Tibial nerve (tissue), 4 donors: ENCODE data around the gene MYO3B.

ENCODE experiments used
- EP300 ChIP-seq, 2 donors: sonication (generic); formaldehyde crosslinking; IDR thresholded peaks; one replicate each; pipeline ENCODE4 v1.6.1; 2017; ENCODE audit warnings: antibody characterized with exemption in 2 of 2, mild to moderate bottlenecking in 1 of 2
- POLR2A ChIP-seq, 2 donors: fragments of 450-650 bp; IDR thresholded peaks; one replicate each; pipeline ENCODE4 v1.6.1; 2017; ENCODE audit warnings: antibody characterized with exemption in 2 of 2, mild to moderate bottlenecking in 2 of 2, moderate library complexity in 2 of 2
- TF ChIP-seq, protein P1 (sequence below), 5 experiments: fragments of 200-600 bp in 3 of 5; fragments of 450-650 bp in 2 of 5; sonication (generic) in 3 of 5; IDR thresholded peaks; one replicate each; pipeline ENCODE4 v1.5.1; 2016 to 2019; ENCODE audit warnings: antibody characterized with exemption in 5 of 5, mild to moderate bottlenecking in 3 of 5, moderate library complexity in 2 of 5

DNA sequence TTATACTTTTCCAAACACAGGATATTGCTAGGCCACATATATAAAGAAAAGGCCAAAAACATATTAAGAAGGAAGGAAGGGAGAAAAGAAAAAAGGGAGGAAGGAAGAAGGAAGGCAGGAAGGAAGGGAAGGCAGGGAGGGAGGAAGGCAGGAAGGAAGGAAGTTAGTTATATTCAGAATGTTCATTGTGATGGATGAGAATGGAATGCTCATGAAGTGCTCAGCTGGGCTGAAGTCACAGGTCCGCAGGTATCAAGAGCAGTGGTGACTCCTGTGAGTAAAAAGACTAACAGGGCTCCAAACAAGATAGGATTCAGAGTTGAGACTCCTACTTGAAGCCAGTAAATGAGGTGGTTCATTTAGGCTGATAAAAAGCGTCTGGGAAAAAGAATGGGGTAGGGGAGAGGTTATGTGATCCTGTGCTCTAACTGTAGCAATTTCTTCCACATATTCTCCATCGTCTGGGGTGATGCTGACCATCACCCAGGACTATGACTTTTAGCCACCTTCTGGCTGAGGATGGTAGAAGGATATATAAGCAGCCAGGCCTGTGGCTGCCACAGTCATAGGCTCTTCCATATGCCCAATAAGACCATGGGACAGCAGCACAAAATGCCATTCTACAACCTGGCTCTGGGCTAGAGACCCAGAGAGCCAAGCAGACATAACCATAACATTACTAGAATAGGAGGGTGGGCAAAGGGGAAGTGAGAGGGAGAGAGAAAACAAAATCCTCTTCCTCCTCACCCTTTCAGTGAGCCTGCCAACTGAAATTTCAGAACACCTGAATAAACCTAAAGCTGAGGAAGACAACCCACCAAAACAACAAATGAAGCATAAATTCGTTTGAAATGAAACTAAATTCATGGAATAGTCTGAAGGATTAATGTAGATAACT lies 173.2 kb downstream of the MYO3B start:
- TF ChIP-seq, protein P1, sequence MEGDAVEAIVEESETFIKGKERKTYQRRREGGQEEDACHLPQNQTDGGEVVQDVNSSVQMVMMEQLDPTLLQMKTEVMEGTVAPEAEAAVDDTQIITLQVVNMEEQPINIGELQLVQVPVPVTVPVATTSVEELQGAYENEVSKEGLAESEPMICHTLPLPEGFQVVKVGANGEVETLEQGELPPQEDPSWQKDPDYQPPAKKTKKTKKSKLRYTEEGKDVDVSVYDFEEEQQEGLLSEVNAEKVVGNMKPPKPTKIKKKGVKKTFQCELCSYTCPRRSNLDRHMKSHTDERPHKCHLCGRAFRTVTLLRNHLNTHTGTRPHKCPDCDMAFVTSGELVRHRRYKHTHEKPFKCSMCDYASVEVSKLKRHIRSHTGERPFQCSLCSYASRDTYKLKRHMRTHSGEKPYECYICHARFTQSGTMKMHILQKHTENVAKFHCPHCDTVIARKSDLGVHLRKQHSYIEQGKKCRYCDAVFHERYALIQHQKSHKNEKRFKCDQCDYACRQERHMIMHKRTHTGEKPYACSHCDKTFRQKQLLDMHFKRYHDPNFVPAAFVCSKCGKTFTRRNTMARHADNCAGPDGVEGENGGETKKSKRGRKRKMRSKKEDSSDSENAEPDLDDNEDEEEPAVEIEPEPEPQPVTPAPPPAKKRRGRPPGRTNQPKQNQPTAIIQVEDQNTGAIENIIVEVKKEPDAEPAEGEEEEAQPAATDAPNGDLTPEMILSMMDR (IDR thresholded peaks at IDR 0.05), result no peak
- TF ChIP-seq POLR2A (IDR thresholded peaks at IDR 0.05) (no peak), EP300 (IDR thresholded peaks at IDR 0.05) (no peak)
